Activated CD4-positive, alpha-beta T cell treated with anti-CD3 and anti-CD28 coated beads, Interleukin-2, amount 50 U/mL, for 48 hours (primary cell): ENCODE results near the gene MBD6.
"Not testable (repeated sequence)": the region's sequence is repeated elsewhere in the genome, so short reads cannot be mapped to it uniquely, and the experiment has no call there.

Experiments
- DNase-seq, 2 experiments: peaks; one replicate each; pipeline ENCODE4 v3.0.0-alpha.2; 2020

Gene MBD6

GRCh38 chr12:57515408-57515933 lies 7.2 kb upstream of the MBD6 start:
- no peak for DNase-seq

GRCh38 chr12:57515934-57516541 lies 6.6 kb upstream of the MBD6 start:
- no peak for DNase-seq

- DNase-seq: no peak
Observed at GRCh38 chr12:57516617-57517153, 5.9 kb upstream of the MBD6 start.

- no peak for DNase-seq
Observed at GRCh38 chr12:57517187-57517586, 5.4 kb upstream of the MBD6 start.

- DNase-seq: not testable (repeated sequence)
Observed at GRCh38 chr12:57517718-57518117, 4.9 kb upstream of the MBD6 start.

GRCh38 chr12:57518176-57518919 lies 4.3 kb upstream of the MBD6 start:
- DNase-seq: no peak

- DNase-seq: peak in 1 of 2 experiments; percentile 32
Observed at GRCh38 chr12:57518920-57519795, 3.5 kb upstream of the MBD6 start.

GRCh38 chr12:57519796-57520052 lies 2.9 kb upstream of the MBD6 start:
- peak; percentile 36 to 43 for DNase-seq

GRCh38 chr12:57520053-57520818 lies 2.4 kb upstream of the MBD6 start, which contains the start of gene DDIT3:
TSS of gene DDIT3 (minus strand) at chr12:57520514. CDS start at chr12:57517406, 3,108 bp downstream.
- peak; percentile 99 to 100 for DNase-seq

- peak; percentile 17 to 30 for DNase-seq
Observed at GRCh38 chr12:57521525-57522010, 1.1 kb upstream of the MBD6 start.

GRCh38 chr12:57522887-57523705 lies 472 bp downstream of the MBD6 start:
- DNase-seq: peak; percentile 36 to 46

- DNase-seq: peak; percentile 19 to 20
Observed at GRCh38 chr12:57523706-57524614, 1.3 kb downstream of the MBD6 start.

- DNase-seq: no peak
Observed at GRCh38 chr12:57524814-57525614, 2.4 kb downstream of the MBD6 start.

GRCh38 chr12:57525615-57526383 lies 3.2 kb downstream of the MBD6 start:
- no peak for DNase-seq

GRCh38 chr12:57526477-57527126 lies 4.0 kb downstream of the MBD6 start:
- no peak for DNase-seq

GRCh38 chr12:57527184-57527583 lies 4.6 kb downstream of the MBD6 start:
- no peak for DNase-seq

GRCh38 chr12:57528176-57528575 lies 5.6 kb downstream of the MBD6 start:
- no peak for DNase-seq
